ENCODE measurements around the gene SURF6. TPM values are rescaled to one million over a fixed set of nuclear protein-coding genes. Genes with fewer than 3 reads are reported as not detected.

SURF6 gene
- total RNA-seq, 4 donors from 2014 or later, result 21.6 to 36.3 (median 31.5) TPM

DNA sequence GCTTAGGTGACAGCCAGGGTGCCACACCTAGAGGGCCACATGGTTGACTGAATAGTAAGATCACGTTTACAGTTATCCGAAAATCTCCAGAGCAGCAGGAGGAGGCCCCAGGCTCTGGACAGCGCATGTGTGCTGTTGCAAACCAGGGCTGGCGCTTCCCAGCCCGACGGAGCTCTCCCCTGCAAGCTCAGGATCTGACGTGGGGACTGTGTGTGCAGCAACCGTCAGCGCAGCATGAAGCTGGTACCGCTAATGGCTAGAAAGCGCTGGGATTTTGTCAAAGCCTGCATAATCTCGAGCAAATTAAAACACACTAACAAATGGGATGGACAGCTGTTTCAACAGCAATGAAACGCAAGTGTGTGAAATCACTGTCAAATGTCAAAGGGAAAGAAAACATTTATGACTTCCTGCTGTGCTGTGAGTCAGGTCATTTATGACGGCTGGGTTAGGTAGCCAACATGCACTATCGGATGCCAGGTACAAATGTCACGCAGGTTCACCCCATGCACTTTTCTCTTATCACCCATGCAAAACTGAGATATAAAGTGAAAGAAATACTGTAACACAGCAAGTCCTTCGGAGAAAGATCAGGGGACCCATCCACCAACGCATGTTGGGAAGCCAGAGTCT is 32.4 kb upstream of the SURF6 start:
- peaks cover 0 to 74% (median 8%) of the 10 kb centered on the region in 3 donors for H3K36me3 ChIP-seq

DNA sequence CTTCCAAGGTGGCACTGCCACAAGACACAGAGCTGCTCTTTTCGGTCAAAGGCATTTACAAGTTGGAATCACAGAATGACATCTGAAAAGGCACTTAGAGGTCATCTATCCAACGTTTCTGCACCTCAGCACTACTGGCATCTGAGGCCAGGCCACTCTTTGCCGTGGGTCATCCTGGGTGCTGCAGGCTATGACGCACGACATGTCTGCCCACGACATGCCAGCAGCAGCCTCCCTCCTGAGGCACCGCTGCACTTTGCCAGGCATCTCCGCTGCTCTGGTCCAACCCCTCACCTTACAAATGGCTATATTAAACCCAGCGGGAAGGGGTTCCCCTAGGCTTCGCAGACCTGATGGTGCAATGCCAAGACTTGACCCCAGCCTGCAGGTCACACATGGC is 31.8 kb upstream of the SURF6 start:
- H3K9me3 ChIP-seq, result no peaks in the 10 kb centered on the region
- no peak for TF ChIP-seq EP300 (IDR thresholded peaks at IDR 0.05)
- TF ChIP-seq, protein P1, sequence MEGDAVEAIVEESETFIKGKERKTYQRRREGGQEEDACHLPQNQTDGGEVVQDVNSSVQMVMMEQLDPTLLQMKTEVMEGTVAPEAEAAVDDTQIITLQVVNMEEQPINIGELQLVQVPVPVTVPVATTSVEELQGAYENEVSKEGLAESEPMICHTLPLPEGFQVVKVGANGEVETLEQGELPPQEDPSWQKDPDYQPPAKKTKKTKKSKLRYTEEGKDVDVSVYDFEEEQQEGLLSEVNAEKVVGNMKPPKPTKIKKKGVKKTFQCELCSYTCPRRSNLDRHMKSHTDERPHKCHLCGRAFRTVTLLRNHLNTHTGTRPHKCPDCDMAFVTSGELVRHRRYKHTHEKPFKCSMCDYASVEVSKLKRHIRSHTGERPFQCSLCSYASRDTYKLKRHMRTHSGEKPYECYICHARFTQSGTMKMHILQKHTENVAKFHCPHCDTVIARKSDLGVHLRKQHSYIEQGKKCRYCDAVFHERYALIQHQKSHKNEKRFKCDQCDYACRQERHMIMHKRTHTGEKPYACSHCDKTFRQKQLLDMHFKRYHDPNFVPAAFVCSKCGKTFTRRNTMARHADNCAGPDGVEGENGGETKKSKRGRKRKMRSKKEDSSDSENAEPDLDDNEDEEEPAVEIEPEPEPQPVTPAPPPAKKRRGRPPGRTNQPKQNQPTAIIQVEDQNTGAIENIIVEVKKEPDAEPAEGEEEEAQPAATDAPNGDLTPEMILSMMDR (IDR thresholded peaks at IDR 0.05), result no peak
- no peak for TF ChIP-seq POLR2A (IDR thresholded peaks at IDR 0.05)
- no peak for DNase-seq (ENCODE audit: low spot score in 2 of 2)
- H3K4me1 ChIP-seq, result peaks cover 0 to 61% (median 41%) of the 10 kb centered on the region in 4 donors
- no peaks in the 10 kb centered on the region for H3K27me3 ChIP-seq
- WGBS, 2 donors, result 77 to 84% methylated on average over 10 of the region's 10 CpGs
- H3K4me3 ChIP-seq, result no peak overlapping the region
- peak overlapping the region in 1 of 4 donors; percentile 21 for H3K27ac ChIP-seq
- H3K36me3 ChIP-seq, result peaks cover 0 to 79% (median 8%) of the 10 kb centered on the region in 3 donors

More for the DNA sequence above, 32.4 kb upstream of the SURF6 start:
- no peak for DNase-seq (ENCODE audit: low spot score in 2 of 2)
- H3K27ac ChIP-seq, result peak overlapping the region in 1 of 4 donors; percentile 21
- no peak overlapping the region for H3K4me3 ChIP-seq
- peaks cover 0 to 66% (median 46%) of the 10 kb centered on the region in 4 donors for H3K4me1 ChIP-seq
- TF ChIP-seq, protein P1 (IDR thresholded peaks at IDR 0.05), result no peak
- TF ChIP-seq EP300 (IDR thresholded peaks at IDR 0.05), result no peak
- no peak for TF ChIP-seq POLR2A (IDR thresholded peaks at IDR 0.05)
- WGBS, 2 donors, result 55 to 56% methylated on average over 15 to 18 of the region's 18 CpGs
- no peaks in the 10 kb centered on the region for H3K9me3 ChIP-seq
- H3K27me3 ChIP-seq, result no peaks in the 10 kb centered on the region

DNA sequence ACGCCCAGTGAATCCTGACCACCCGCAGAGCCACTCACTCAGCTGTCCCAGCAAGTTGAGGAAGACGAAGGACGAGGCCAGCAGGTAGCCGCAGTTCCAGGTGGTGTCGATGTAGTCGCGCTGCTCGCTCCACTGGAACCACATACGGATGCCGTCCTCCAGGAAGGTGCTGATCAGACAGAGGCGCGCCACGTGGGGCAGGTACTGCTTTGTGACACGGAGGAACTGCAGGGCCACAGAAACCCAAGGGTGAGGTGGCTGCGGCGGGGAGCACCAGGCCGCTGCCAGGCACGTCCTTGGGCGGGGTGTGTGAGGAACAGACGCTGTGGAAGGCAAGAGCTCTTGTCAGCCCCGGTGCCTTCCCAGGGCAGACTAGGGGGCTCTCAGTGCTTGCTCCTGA is 31.2 kb upstream of the SURF6 start:
- DNase-seq (ENCODE audit: low spot score in 2 of 2), result no peak
- Histone ChIP-seq H3K36me3 (peaks cover 0 to 80% (median 8%) of the 10 kb centered on the region in 3 donors), H3K4me3 (no peak overlapping the region), H3K9me3 (no peaks in the 10 kb centered on the region), H3K27ac (no peak overlapping the region), H3K4me1 (peaks cover 0 to 59% (median 35%) of the 10 kb centered on the region in 4 donors), H3K27me3 (no peaks in the 10 kb centered on the region)
- TF ChIP-seq EP300 (IDR thresholded peaks at IDR 0.05), result no peak
- WGBS, 2 donors, result 88 to 90% methylated on average over 22 of the region's 22 CpGs

DNA sequence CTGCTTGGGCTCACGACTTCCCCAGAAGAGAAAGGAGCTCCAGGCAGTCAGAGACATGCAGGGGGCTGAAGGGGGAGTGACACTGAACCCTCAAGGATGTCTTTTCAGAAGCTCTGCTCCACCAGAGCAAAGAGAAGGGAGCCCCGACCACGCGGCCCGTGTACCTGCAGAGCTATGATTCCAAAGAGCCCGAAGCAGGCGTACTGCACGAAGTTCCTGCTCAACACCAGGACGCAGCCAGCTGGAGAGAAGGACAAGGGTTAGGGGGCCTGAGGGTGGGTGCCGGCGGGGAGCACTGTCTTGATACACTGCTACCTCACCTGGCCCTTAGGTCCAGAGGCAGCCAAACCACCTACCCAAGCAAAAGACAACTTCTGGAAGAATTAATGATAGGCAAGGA is 30.4 kb upstream of the SURF6 start:
- Histone ChIP-seq H3K27ac (no peak overlapping the region), H3K27me3 (no peaks in the 10 kb centered on the region), H3K4me3 (no peak overlapping the region), H3K9me3 (no peaks in the 10 kb centered on the region), H3K4me1 (peaks cover 0 to 51% (median 27%) of the 10 kb centered on the region in 4 donors), H3K36me3 (peaks cover 0 to 83% (median 8%) of the 10 kb centered on the region in 3 donors)
- 88% methylated on average over 11 of the region's 11 CpGs for WGBS, 2 donors
- TF ChIP-seq, protein P1 (IDR thresholded peaks at IDR 0.05), result no peak
- no peak for DNase-seq (ENCODE audit: low spot score in 2 of 2)

DNA sequence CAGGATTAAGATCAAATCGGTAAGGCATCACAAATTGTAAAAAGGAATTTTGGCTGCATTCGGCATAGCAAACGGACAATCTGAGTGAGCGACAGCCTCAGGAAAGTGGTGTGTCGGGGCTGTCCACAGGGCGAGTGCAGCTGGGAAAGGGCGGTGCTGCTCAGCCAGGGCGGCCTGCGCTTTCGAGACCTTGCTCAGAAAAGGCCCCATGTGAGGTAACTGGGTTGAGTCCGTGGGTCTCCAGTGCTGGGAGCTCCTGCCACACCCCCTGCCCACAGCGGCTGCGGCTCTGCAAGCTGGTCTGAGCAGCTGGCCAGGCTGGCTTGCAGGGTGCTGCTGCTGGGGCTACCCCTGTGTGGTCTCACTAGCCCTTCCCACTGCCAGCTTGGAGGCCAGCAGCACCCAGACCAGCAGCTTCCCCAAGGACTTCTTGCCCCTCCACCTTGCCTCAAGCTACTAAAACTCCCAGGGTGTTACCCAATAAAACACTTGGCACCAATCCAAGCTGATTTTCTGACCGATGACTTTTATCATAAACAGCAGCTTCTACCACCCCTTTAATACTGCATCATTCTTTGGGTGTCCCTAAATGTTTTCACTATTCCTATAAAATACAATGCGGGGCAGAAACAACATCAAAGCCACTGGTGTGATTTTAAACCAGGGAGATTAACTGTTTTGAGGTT is 26.5 kb upstream of the SURF6 start:
- Histone ChIP-seq H3K27me3 (no peaks in the 10 kb centered on the region), H3K27ac (no peak overlapping the region), H3K36me3 (peaks cover 0 to 91% (median 8%) of the 10 kb centered on the region in 3 donors), H3K4me3 (no peak overlapping the region), H3K9me3 (no peaks in the 10 kb centered on the region), H3K4me1 (peaks cover 0 to 34% (median 4%) of the 10 kb centered on the region in 4 donors)
- WGBS, 2 donors, result 81 to 89% methylated on average over 14 to 15 of the region's 15 CpGs
- TF ChIP-seq, protein P1 (IDR thresholded peaks at IDR 0.05), result no peak
- DNase-seq (ENCODE audit: low spot score in 2 of 2), result no peak
